Skin epidermis (tissue), 12 donors: Measurements from ENCODE around the gene TTLL12.
"Not testable (repeated sequence)": the region's sequence is repeated elsewhere in the genome, so short reads cannot be mapped to it uniquely, and the experiment has no call there.

Source experiments
- H3K27ac ChIP-seq, 21 experiments: fragments of 200-600 bp; sonication (generic) in 11 of 21; one replicate each; pipeline ENCODE4 v1.5.0; 2020; ENCODE audit warnings: mild to moderate bottlenecking in 3 of 21, inconsistent platforms in 2 of 21, moderate library complexity in 2 of 21
- H3K4me3 ChIP-seq, 7 experiments: fragments of 200-600 bp; sonication (generic) in 2 of 7; one replicate each; pipeline ENCODE4 v1.5.0; 2020; ENCODE audit warnings: inconsistent platforms in 2 of 7, mild to moderate bottlenecking in 2 of 7, moderate library complexity in 1 of 7

The TTLL12 gene

GRCh38 chr22:43160497-43161126 lies 26.3 kb downstream of the TTLL12 start:
- Histone ChIP-seq H3K4me3 (no peak overlapping the region), H3K27ac (peak overlapping the region in 1 of 21 experiments; percentile 5)

DNA sequence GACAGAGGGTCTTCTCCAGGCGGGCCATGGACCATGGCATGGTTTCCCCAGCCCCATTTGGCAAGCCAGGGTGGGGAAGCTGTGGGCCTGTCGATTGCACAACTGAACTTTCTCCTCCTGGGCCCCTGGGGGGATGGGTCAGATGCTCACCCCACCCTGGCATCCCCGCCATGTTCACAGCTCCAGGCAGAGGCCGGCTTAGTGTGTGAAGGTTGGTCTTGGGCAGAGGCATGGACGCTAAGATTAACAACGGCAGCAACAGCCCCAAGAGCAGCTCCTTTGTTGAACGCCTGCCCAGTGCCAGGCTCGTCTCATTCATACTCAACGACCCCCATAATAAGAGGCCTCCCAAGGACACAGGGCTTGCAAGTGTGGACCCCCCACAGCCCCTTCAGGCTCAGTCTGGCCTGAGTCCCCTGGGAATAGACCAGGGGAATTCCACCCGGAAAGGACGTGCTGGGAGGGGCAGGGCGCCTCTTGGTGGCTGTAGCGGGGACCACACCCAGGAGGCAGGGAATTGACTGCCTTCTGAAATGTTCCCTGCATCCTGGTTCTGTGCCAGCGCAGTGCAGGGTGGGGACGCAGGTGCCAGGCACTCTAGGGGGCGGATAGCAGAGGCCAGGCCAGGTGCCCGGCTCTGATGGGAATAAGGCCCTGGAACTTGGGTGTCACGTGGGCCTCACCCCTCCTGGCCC lies 27.3 kb downstream of the TTLL12 start:
- Histone ChIP-seq H3K27ac (peak overlapping the region in 5 of 21 experiments; percentile 5 to 53 (median 26)), H3K4me3 (no peak overlapping the region)

GRCh38 chr22:43158778-43159483 lies 28.0 kb downstream of the TTLL12 start:
- H3K27ac ChIP-seq = peak overlapping the region in 4 of 21 experiments; percentile 4 to 54 (median 53)

GRCh38 chr22:43157874-43158546 lies 28.9 kb downstream of the TTLL12 start:
- Histone ChIP-seq H3K4me3 (no peak overlapping the region), H3K27ac (peak overlapping the region in 6 of 21 experiments; percentile 3 to 54 (median 33))

More at GRCh38 chr22:43158778-43159483, 28.0 kb downstream of the TTLL12 start:
- H3K4me3 ChIP-seq = no peak overlapping the region

DNA sequence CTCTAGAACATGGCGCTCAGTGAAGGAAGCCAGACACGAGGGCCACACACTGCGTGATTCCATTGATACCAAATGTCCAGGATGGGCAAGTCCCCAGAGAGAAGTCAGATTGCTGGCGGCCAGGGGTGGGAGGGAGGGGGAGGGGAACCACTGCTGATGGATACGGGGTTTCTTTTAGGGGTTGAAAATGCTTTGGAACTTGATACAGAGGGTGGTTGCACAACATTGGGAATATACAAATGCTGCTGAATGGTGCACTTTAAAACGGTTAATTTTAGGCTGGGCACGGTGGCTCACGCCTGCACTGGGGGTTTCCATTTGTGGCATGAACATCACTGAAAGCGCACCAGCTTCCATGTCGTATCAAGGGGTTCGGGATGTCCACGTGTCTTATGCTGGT lies 30.5 kb downstream of the TTLL12 start:
- Histone ChIP-seq H3K27ac (peak overlapping the region in 2 of 21 experiments; percentile 11 to 60), H3K4me3 (no peak overlapping the region)

DNA sequence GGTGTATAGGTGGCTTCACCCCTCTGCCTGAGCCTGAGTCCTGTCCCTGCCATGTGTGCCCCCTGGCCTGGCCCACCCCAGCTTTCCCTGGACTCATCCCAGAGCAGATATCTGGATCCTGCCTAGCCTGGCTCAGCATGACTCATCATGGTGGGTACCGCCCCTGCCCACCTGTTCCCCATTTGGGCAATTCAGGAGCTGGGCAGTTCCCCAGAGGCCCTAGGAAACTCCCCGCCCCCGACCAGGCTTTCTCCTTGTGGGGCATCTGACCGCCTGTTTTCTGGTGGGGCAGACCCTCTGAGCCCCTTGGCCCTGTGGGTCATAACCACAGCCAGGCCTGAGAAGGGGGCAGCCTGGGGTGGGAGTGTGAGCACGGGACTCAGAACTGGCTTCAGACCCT lies 31.1 kb downstream of the TTLL12 start:
- no peak overlapping the region for H3K4me3 ChIP-seq

GRCh38 chr22:43154887-43155536 lies 31.9 kb downstream of the TTLL12 start:
- Histone ChIP-seq H3K4me3 (no peak overlapping the region), H3K27ac (peak overlapping the region in 9 of 21 experiments; percentile 2 to 62 (median 31))

More for the DNA sequence above, 31.1 kb downstream of the TTLL12 start:
- peak overlapping the region in 7 of 21 experiments; percentile 3 to 62 (median 31) for H3K27ac ChIP-seq

DNA sequence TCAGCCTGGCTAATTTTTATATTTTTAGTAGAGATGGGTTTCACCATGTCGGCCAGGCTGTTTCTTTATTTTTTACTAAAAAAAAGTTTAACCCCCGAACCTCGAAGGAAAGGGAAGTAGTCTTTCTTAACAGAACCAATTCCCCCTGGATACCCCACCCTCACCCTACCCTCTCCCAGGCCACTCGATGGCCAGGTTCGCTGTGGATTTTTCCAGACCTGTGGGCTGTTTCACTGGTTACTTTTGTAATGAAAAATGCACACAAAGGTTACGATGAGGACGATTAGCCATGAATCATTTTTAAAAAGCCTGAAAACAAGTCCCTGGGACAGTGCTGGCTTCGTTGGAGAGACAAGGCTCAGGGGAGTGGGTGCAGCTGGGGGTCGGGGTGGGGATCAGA lies 33.0 kb downstream of the TTLL12 start:
- Histone ChIP-seq H3K27ac (peak overlapping the region in 6 of 21 experiments; percentile 6 to 50 (median 19)), H3K4me3 (no peak overlapping the region)

DNA sequence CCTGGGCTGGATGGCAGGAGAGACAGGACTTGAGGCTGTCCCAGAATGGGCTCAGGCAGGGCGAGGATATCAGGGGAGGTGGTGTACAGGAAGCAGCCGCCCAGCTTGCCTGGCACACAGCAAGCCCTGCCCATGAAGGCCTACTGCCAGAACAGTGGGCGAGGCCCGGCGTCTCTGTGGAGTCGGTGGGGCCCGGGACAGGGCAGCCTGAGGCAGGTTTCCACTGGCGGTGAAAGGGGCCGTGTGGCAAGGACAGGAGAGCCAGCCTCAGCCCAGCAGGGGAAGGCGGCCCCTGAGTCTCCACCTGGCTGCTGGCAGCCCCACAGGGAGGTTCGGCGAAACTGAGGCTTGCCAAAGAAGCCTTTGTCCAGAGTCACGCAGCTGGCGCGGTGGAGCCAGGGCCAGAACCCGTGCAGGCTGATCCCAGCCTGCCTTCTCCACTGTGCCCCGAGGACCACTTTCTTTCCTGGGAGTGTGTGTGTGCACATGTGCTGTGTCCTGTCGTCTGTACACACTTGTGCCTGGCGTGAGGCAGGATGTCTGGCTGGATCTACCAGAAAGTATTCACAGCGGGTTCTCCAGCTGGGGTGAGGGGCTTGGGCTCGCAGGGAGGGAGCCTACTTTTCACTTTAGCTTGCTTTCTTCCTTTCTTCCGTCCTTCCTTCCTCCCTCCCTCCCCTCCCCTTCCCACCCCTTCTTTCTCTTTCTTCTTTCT lies 34.4 kb downstream of the TTLL12 start:
- Histone ChIP-seq H3K4me3 (peak overlapping the region; percentile 64 to 98 (median 94)), H3K27ac (peak overlapping the region; percentile 75 to 98 (median 93))

DNA sequence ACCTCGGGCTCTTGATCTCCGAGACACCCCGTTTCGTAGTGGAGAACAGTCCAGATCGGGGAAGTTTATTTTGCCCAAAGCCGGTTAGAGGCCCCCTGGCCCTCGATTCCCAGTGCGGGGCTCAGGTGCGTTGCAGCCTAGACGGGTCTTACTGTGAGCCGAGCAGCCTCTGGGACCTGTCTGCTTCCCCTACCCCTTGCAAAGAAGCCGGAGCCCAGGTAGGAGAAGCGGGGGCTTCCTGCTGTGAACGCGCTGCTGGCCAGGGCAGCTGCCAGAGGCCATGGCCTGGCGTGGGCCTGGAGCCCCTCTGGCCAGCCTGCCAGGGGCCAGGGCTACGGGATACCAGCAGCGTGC lies 35.0 kb downstream of the TTLL12 start:
- H3K27ac ChIP-seq = peak overlapping the region; percentile 75 to 98 (median 93)
- H3K4me3 ChIP-seq = peak overlapping the region; percentile 64 to 98 (median 94)

DNA sequence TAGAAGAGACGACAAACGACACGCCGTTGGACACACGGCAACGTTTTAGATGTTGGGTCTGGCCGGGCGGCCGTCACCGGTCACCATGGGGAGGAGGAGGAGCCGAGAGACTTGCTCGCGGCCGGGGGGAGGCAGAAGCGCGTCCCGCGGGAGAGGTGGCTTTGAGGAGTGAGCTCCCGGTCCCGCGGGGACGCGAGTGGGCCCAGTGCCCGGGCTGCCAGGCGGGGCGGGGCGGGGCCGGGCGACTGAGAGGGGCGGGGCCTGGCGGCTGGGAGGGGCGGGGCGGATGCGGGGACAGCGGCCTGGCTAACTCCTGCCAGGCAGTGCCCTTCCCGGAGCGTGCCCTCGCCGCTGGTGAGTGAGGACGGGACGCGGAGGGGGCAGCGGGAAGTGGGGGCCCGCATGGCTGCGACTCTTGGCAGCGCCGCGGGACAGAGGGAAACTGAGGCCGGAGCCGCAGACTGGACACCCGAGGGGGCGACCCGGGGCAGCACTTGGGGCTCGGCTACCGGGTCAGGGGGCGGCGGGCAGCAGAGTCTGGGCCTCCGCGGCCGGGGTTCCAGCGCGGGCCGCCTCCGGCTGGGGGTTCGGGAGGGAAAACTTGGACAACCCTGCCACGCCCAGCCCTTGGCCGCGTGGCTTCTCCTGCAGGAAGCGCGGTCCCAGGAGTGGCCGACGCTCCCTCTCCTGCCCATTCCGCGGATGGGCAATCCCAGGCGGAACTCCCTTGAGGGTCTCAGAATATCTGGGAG lies 35.5 kb downstream of the TTLL12 start, which contains the start of gene TSPO:
TSS of gene TSPO (plus strand) at position 309 of the 752 bp plus-strand sequence. CDS start 7,680 bp downstream, outside the sequence.
- Histone ChIP-seq H3K27ac (peak within 1 kb of the TSS; percentile 75 to 98 (median 93)), H3K4me3 (peak within 1 kb of the TSS; percentile 64 to 98 (median 94))

DNA sequence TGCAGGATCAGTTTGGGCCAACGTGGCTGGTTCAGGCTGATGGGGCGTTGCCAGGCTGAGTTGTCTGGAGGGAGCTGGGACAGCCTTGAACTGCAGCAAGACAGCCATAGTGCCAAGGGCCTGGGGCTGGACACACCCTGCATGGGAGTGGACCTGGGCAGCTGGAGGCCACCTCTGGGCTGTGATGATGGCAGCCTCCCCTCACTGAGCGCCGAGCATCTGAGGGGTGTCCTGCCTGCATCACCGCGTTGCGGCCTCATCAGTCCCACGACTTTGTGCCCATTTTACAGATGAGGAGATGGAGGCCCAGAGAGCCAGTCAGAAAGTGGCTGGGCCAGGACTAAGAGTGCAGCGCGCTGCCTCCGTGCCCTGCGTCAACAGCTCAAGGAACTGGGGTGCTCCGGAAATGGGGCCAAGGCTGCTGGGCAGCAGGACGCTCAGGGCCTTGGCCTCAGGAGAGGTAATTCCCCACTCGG lies 36.2 kb downstream of the TTLL12 start:
- Histone ChIP-seq H3K4me3 (peak overlapping the region; percentile 64 to 98 (median 94)), H3K27ac (peak overlapping the region in 20 of 21 experiments; percentile 75 to 98 (median 94))

- Histone ChIP-seq H3K27ac (peak overlapping the region in 8 of 21 experiments; percentile 25 to 67 (median 36)), H3K4me3 (no peak overlapping the region)
Measured at GRCh38 chr22:43148581-43148980, 38.4 kb downstream of the TTLL12 start.

GRCh38 chr22:43147821-43148220 lies 39.1 kb downstream of the TTLL12 start:
- H3K27ac ChIP-seq = peak overlapping the region in 3 of 21 experiments; percentile 23 to 67 (median 26)
- H3K4me3 ChIP-seq = no peak overlapping the region

GRCh38 chr22:43146332-43146731 lies 40.6 kb downstream of the TTLL12 start:
- H3K4me3 ChIP-seq, H3K27ac ChIP-seq: not testable (repeated sequence)

DNA sequence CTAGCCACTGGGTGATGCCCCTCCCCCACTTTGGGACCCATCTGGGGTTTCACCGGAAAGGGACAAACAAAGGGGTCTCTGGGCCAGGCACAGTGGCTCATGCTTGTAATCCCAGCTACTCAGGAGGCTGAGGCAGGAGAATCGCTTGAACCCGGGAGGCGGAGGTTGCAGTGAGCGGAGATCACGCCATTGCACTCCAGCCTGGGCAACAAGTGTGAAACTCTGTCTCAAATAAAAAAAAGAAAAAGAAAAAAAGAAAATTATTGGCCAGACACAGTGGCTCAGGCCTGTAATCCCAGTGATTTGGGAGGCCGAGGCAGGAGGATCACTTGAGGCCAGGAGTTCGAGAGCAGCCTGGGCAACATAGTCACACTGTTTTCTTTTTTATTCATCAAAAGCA lies 41.6 kb downstream of the TTLL12 start:
- H3K4me3 ChIP-seq = not testable (repeated sequence)
- peak overlapping the region in 11 of 21 experiments; percentile 14 to 64 (median 37) for H3K27ac ChIP-seq

DNA sequence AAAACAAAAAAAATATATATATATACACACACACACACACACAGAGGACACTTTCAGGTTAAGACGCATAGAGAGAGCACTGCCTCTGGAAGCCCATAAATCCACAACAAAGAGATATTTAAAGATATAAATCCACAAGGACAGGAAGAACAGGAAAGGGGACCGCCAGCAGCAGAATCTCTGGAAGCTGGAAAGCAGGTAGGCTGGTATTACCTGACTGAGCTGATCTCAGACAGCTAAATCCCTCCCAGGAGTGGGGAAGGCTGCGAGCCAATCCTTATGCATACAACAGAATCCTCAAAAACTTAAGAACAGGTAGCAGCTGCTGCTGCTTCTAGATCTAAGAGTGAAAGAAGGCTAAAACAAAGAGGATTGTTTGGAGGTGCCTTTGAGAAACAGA lies 42.0 kb downstream of the TTLL12 start:
- Histone ChIP-seq H3K4me3 (no peak overlapping the region), H3K27ac (peak overlapping the region in 14 of 21 experiments; percentile 14 to 66 (median 45))
